ENCODE results near the gene ANKRD49. TPM values are rescaled to one million over a fixed set of nuclear protein-coding genes. Genes with fewer than 3 reads are reported as not detected.
A peak's percentile ranks its signal among the peaks of the same experiment; 100 is the strongest.

The ANKRD49 gene
- total and polyA plus RNA-seq, 10 of the 15 experiments (the other 5 are each of a cell fraction or from before 2014, with no cell fraction given), result 19.2 to 46.6 (median 33.6) TPM

DNA sequence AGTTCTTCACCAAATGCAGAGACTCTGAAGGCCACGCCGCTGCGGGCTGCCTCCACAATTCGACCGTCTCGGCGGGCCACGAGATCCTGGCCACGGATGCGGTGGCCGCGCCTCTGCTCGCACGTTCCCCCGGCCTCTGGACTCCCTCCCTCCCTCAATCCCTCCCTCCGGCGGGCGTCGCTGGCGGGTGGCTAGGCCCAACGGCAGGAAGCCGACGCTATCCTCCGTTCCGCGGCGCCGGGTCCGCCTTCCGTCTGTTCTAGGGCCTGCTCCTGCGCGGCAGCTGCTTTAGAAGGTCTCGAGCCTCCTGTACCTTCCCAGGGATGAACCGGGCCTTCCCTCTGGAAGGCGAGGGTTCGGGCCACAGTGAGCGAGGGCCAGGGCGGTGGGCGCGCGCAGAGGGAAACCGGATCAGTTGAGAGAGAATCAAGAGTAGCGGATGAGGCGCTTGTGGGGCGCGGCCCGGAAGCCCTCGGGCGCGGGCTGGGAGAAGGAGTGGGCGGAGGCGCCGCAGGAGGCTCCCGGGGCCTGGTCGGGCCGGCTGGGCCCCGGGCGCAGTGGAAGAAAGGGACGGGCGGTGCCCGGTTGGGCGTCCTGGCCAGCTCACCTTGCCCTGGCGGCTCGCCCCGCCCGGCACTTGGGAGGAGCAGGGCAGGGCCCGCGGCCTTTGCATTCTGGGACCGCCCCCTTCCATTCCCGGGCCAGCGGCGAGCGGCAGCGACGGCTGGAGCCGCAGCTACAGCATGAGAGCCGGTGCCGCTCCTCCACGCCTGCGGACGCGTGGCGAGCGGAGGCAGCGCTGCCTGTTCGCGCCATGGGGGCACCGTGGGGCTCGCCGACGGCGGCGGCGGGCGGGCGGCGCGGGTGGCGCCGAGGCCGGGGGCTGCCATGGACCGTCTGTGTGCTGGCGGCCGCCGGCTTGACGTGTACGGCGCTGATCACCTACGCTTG, 50.2 kb downstream of the ANKRD49 start, which contains the start of gene FUT4 (continued):
- TF ChIP-seq NFYB (IDR thresholded peaks at IDR 0.05; ENCODE audit: insufficient read depth, low read depth, low read length), result no peak
- TF ChIP-seq NR2F1 (conservative IDR thresholded peaks at IDR 0.05), result peak; percentile 70

DNA sequence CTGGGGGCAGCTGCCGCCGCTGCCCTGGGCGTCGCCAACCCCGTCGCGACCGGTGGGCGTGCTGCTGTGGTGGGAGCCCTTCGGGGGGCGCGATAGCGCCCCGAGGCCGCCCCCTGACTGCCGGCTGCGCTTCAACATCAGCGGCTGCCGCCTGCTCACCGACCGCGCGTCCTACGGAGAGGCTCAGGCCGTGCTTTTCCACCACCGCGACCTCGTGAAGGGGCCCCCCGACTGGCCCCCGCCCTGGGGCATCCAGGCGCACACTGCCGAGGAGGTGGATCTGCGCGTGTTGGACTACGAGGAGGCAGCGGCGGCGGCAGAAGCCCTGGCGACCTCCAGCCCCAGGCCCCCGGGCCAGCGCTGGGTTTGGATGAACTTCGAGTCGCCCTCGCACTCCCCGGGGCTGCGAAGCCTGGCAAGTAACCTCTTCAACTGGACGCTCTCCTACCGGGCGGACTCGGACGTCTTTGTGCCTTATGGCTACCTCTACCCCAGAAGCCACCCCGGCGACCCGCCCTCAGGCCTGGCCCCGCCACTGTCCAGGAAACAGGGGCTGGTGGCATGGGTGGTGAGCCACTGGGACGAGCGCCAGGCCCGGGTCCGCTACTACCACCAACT, 51.0 kb downstream of the ANKRD49 start:
- DNase-seq (ENCODE audit: low read depth, low spot score), result no peak
- CTCF ChIA-PET, result interaction anchor here (1.1 to 4.2 kb wide), 4 partner anchors 24 to 59 kb away, joined by 5 to 32 read pairs (median 5); no protein-coding TSS in a partner anchor
- WGBS (ENCODE audit: insufficient coverage, insufficient replicate concordance, low lambda C conversion rate, missing lambda C conversion rate), result 60% methylated on average over 50 of the region's 59 CpGs
- in situ Hi-C loops (cut with MboI), result no loop called here
- Histone ChIP-seq H2AFZ (ENCODE audit: control insufficient read depth, low read depth, low read length) (peak overlapping the region; percentile 96), H3K4me2 (ENCODE audit: control insufficient read depth, insufficient read depth) (peak overlapping the region; percentile 77), H3K36me3 (ENCODE audit: control insufficient read depth in 2 of 2, insufficient read depth in 2 of 2, low read length in 1 of 2) (no peaks in the 10 kb centered on the region), H3K79me2 (ENCODE audit: control insufficient read depth, insufficient read depth, low read length) (peaks cover 2% of the 10 kb centered on the region), H3K9me3 (replicated peaks; ENCODE audit: control insufficient read depth, insufficient read depth, low read length) (no peaks in the 10 kb centered on the region), H3K9ac (ENCODE audit: control insufficient read depth, insufficient read depth, low read length) (peak overlapping the region; percentile 85), H4K20me1 (ENCODE audit: control insufficient read depth, insufficient read depth) (no peaks in the 10 kb centered on the region), H3K27ac (ENCODE audit: control insufficient read depth, insufficient read depth) (no peak overlapping the region; the same call in 1 of the 2 replicates), H3K27me3 (replicated peaks in 1 of 2; ENCODE audit: control insufficient read depth in 2 of 2, insufficient read depth in 2 of 2, low read length in 1 of 2) (no peaks in the 10 kb centered on the region), H3K4me1 (ENCODE audit: control insufficient read depth, insufficient read depth, low read length) (no peaks in the 10 kb centered on the region; the same call in 1 of the 2 replicates), H3K4me3 (peak overlapping the region; percentile 80)
- no TSS peak for BruUV-seq (replicated peaks)
- TF ChIP-seq NFYA (IDR thresholded peaks at IDR 0.05; ENCODE audit: borderline replicate concordance, low read depth, low read length), result no peak
- TF ChIP-seq, protein P1, sequence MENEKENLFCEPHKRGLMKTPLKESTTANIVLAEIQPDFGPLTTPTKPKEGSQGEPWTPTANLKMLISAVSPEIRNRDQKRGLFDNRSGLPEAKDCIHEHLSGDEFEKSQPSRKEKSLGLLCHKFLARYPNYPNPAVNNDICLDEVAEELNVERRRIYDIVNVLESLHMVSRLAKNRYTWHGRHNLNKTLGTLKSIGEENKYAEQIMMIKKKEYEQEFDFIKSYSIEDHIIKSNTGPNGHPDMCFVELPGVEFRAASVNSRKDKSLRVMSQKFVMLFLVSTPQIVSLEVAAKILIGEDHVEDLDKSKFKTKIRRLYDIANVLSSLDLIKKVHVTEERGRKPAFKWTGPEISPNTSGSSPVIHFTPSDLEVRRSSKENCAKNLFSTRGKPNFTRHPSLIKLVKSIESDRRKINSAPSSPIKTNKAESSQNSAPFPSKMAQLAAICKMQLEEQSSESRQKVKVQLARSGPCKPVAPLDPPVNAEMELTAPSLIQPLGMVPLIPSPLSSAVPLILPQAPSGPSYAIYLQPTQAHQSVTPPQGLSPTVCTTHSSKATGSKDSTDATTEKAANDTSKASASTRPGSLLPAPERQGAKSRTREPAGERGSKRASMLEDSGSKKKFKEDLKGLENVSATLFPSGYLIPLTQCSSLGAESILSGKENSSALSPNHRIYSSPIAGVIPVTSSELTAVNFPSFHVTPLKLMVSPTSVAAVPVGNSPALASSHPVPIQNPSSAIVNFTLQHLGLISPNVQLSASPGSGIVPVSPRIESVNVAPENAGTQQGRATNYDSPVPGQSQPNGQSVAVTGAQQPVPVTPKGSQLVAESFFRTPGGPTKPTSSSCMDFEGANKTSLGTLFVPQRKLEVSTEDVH (IDR thresholded peaks at IDR 0.05; ENCODE audit: low read depth, partially characterized antibody), result no peak
- TF ChIP-seq CBX3 (IDR thresholded peaks at IDR 0.05; ENCODE audit: borderline replicate concordance, low read depth), result no peak
- no peak for TF ChIP-seq NRF1 (conservative IDR thresholded peaks at IDR 0.05; ENCODE audit: low read depth, low read length)
- peak; percentile 8; the same call in 1 of the 2 replicates for TF ChIP-seq DPF2 (IDR thresholded peaks at IDR 0.05)
- intact Hi-C loops (cut with micrococcal nuclease; ENCODE audit: unreplicated experiment), result loop anchor here (2.0 kb wide), 1 partner anchor 38 kb away; no protein-coding TSS in a partner anchor
- POLR2A ChIA-PET, result interaction anchor here (0.6 to 4.6 kb wide), 6 partner anchors 12 to 60 kb away, joined by 3 to 27 read pairs (median 5); no protein-coding TSS in a partner anchor
- RAD21 ChIA-PET (ENCODE audit: unreplicated experiment), result interaction anchor here (0.6 to 9.3 kb wide), 9 partner anchors 14 to 59 kb away, joined by 3 to 52 read pairs (median 3); no protein-coding TSS in a partner anchor
- SMC1A ChIA-PET (ENCODE audit: uncharacterized antibody, unreplicated experiment), result interaction anchor here (1.0 to 6.8 kb wide), 6 partner anchors 10 to 59 kb away, joined by 3 to 107 read pairs (median 4); no protein-coding TSS in a partner anchor
- peak; percentile 2 for ATAC-seq
- no peak for FAIRE-seq

All from GM12878 (cell line).